ENCODE measurements around the gene LRRC55.

DNA sequence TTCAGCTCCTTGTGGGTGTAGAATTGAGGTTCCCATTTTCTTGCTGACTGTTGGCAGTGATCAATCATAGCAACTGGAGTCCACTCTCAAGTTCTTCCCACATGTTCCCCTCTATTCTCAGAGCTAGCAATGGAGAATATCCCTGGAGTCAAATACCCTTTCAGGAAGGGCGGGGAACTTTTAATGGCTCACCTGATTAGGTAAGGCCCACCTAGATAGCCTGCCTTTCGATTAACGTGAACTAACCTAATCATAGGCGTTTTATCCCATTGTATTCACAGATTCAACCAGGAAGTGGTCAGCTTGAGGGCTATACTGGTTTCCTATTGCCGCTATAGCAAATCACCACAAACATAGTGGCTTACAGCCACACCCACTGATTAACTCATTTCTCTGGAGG is 7.1 kb upstream of the LRRC55 start:
- TF ChIP-seq, protein P1, sequence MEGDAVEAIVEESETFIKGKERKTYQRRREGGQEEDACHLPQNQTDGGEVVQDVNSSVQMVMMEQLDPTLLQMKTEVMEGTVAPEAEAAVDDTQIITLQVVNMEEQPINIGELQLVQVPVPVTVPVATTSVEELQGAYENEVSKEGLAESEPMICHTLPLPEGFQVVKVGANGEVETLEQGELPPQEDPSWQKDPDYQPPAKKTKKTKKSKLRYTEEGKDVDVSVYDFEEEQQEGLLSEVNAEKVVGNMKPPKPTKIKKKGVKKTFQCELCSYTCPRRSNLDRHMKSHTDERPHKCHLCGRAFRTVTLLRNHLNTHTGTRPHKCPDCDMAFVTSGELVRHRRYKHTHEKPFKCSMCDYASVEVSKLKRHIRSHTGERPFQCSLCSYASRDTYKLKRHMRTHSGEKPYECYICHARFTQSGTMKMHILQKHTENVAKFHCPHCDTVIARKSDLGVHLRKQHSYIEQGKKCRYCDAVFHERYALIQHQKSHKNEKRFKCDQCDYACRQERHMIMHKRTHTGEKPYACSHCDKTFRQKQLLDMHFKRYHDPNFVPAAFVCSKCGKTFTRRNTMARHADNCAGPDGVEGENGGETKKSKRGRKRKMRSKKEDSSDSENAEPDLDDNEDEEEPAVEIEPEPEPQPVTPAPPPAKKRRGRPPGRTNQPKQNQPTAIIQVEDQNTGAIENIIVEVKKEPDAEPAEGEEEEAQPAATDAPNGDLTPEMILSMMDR (IDR thresholded peaks at IDR 0.05) = no peak
- TF ChIP-seq POLR2AphosphoS5 (IDR thresholded peaks at IDR 0.05; ENCODE audit: low read depth, low read length) = no peak
